Brain microvascular endothelial cell (primary cell): ENCODE data around the gene CERT1.

Experiments
- DNase-seq: peaks from one replicate; pipeline ENCODE4 v3.0.0-alpha.2; 2020
- H3K27ac ChIP-seq: fragments of 250-450 bp; sonication (Bioruptor Pico); 2 replicates; pipeline ENCODE4 v1.5.1; 2020; ENCODE audit warnings: mild to moderate bottlenecking, moderate library complexity
- H3K27me3 ChIP-seq: fragments of 250-450 bp; sonication (Bioruptor Pico); replicated peaks from 2 replicates; pipeline ENCODE4 v1.5.1; 2020; ENCODE audit warnings: mild to moderate bottlenecking
- H3K36me3 ChIP-seq: fragments of 250-450 bp; sonication (Bioruptor Pico); replicated peaks from 2 replicates; pipeline ENCODE4 v1.5.1; 2020; ENCODE audit warnings: mild to moderate bottlenecking
- H3K4me3 ChIP-seq: 2 replicates; pipeline ENCODE4 v1.5.1; 2011; ENCODE audit warnings: low read depth, mild to moderate bottlenecking, control low read depth, low read length, moderate library complexity
- CTCF ChIP-seq: IDR thresholded peaks from 2 replicates; pipeline ENCODE4 v1.5.1; 2011; ENCODE audit warnings: low read depth, mild to moderate bottlenecking, moderate library complexity, low read length, control low read depth, inconsistent platforms; ENCODE audit errors: missing control alignments
- in situ Hi-C: cut with HindIII; loops from 2 replicates; pipeline ENCODE4 v1.10.0; 2017; ENCODE audit warnings: low sequenced_read_pairs, low pct_ligation_motif_present

CERT1 gene

GRCh38 chr5:75481024-75481423, 30.4 kb downstream of the CERT1 start:
- no peak overlapping the region for H3K4me3 ChIP-seq
- H3K36me3 ChIP-seq: no peaks in the 10 kb centered on the region
- H3K27me3 ChIP-seq: no peaks in the 10 kb centered on the region
- in situ Hi-C loops: no loop called here
- no peak for DNase-seq
- no peak overlapping the region for H3K27ac ChIP-seq
- TF ChIP-seq CTCF: no peak

- Histone ChIP-seq H3K4me3 (no peak overlapping the region), H3K27ac (no peak overlapping the region), H3K36me3 (no peaks in the 10 kb centered on the region), H3K27me3 (no peaks in the 10 kb centered on the region)
- DNase-seq: no peak
- TF ChIP-seq CTCF: no peak
- in situ Hi-C loops: no loop called here
Observed at GRCh38 chr5:75475364-75475763, 36.1 kb downstream of the CERT1 start.

- no peak for DNase-seq
- Histone ChIP-seq H3K27ac (no peak overlapping the region), H3K4me3 (no peak overlapping the region), H3K27me3 (no peaks in the 10 kb centered on the region), H3K36me3 (no peaks in the 10 kb centered on the region)
- in situ Hi-C loops: no loop called here
- no peak for TF ChIP-seq CTCF
Observed at GRCh38 chr5:75473463-75473862, 38.0 kb downstream of the CERT1 start.

GRCh38 chr5:75472973-75473372, 38.5 kb downstream of the CERT1 start:
- no peak for DNase-seq
- in situ Hi-C loops: no loop called here
- no peaks in the 10 kb centered on the region for H3K36me3 ChIP-seq
- no peak for TF ChIP-seq CTCF
- H3K27ac ChIP-seq: no peak overlapping the region
- no peaks in the 10 kb centered on the region for H3K27me3 ChIP-seq
- H3K4me3 ChIP-seq: no peak overlapping the region

- in situ Hi-C loops: no loop called here
- Histone ChIP-seq H3K36me3 (no peaks in the 10 kb centered on the region), H3K4me3 (no peak overlapping the region), H3K27ac (no peak overlapping the region), H3K27me3 (no peaks in the 10 kb centered on the region)
- TF ChIP-seq CTCF: no peak
- DNase-seq: no peak
Observed at GRCh38 chr5:75471193-75471592, 40.2 kb downstream of the CERT1 start.

- Histone ChIP-seq H3K4me3 (no peak overlapping the region), H3K36me3 (no peaks in the 10 kb centered on the region), H3K27ac (no peak overlapping the region), H3K27me3 (no peaks in the 10 kb centered on the region)
- no peak for DNase-seq
- no peak for TF ChIP-seq CTCF
- in situ Hi-C loops: no loop called here
Observed at GRCh38 chr5:75469017-75469416, 42.4 kb downstream of the CERT1 start.
